Hematopoietic multipotent progenitor cell treated with erythropoietin and hydrocortisone succinate and interleukin-3 and kit ligand, for 17 days (in vitro differentiated cells): ENCODE measurements around the gene OR4N2.
"Not testable (repeated sequence)": the region's sequence is repeated elsewhere in the genome, so short reads cannot be mapped to it uniquely, and the experiment has no call there.

Experiments used
- DNase-seq: peaks from one replicate; pipeline ENCODE4 v3.0.0-alpha.2; 2015; ENCODE audit warnings: low spot score

Gene OR4N2

GRCh38 chr14:19834203-19834848, 30.8 kb downstream of the OR4N2 start:
- not testable (repeated sequence) for DNase-seq

- DNase-seq: no peak
These were observed 34.9 kb downstream of the OR4N2 start for GRCh38 chr14:19838433-19838832.

GRCh38 chr14:19851365-19851764, 47.8 kb downstream of the OR4N2 start:
- no peak for DNase-seq

GRCh38 chr14:19866061-19866669, 62.6 kb downstream of the OR4N2 start:
- DNase-seq: not testable (repeated sequence)

- DNase-seq: no peak
These were observed 69.6 kb downstream of the OR4N2 start for GRCh38 chr14:19873178-19873577.

GRCh38 chr14:19874842-19875241, 71.3 kb downstream of the OR4N2 start, which contains the start of gene OR4K2:
TSS of gene OR4K2 (plus strand) at chr14:19875142. CDS start at chr14:19876268, 1,126 bp downstream.
- no peak for DNase-seq

GRCh38 chr14:19878029-19878642, 74.6 kb downstream of the OR4N2 start:
- peak; percentile 34 for DNase-seq
